Lower leg skin (tissue), 3 donors: ENCODE data around the gene GRIN1.

Experiments
- POLR2A ChIP-seq, 2 donors: fragments of 450-650 bp; IDR thresholded peaks; one replicate each; pipeline ENCODE4 v1.6.1; 2016 to 2017; ENCODE audit warnings: antibody characterized with exemption in 2 of 2, mild to moderate bottlenecking in 1 of 2, moderate library complexity in 1 of 2
- TF ChIP-seq, protein P1 (sequence below), 3 donors: fragments of 450-650 bp; IDR thresholded peaks; one replicate each; pipeline ENCODE4 v1.5.1; 2016; ENCODE audit warnings: antibody characterized with exemption in 3 of 3, mild to moderate bottlenecking in 3 of 3, moderate library complexity in 2 of 3

DNA sequence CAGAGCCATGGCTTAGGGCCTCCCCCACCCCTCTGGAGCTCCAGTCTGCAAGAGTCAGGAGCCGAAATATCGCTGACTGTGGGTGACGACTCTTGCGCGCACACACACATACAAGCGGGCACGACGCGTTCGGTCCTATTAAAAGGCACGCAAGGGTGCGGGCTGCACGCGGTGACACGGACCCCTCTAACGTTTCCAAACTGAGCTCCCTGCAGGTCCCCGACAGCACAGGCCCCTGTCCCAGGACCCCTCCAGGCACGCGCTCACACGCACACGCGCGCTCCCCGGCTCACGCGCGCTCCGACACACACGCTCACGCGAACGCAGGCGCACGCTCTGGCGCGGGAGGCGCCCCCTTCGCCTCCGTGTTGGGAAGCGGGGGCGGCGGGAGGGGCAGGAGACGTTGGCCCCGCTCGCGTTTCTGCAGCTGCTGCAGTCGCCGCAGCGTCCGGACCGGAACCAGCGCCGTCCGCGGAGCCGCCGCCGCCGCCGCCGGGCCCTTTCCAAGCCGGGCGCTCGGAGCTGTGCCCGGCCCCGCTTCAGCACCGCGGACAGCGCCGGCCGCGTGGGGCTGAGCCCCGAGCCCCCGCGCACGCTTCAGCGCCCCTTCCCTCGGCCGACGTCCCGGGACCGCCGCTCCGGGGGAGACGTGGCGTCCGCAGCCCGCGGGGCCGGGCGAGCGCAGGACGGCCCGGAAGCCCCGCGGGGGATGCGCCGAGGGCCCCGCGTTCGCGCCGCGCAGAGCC lies at the start of gene GRIN1:
- TF ChIP-seq, protein P1, sequence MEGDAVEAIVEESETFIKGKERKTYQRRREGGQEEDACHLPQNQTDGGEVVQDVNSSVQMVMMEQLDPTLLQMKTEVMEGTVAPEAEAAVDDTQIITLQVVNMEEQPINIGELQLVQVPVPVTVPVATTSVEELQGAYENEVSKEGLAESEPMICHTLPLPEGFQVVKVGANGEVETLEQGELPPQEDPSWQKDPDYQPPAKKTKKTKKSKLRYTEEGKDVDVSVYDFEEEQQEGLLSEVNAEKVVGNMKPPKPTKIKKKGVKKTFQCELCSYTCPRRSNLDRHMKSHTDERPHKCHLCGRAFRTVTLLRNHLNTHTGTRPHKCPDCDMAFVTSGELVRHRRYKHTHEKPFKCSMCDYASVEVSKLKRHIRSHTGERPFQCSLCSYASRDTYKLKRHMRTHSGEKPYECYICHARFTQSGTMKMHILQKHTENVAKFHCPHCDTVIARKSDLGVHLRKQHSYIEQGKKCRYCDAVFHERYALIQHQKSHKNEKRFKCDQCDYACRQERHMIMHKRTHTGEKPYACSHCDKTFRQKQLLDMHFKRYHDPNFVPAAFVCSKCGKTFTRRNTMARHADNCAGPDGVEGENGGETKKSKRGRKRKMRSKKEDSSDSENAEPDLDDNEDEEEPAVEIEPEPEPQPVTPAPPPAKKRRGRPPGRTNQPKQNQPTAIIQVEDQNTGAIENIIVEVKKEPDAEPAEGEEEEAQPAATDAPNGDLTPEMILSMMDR (IDR thresholded peaks at IDR 0.05) = no peak
- no peak for TF ChIP-seq POLR2A (IDR thresholded peaks at IDR 0.05)
